Skin epidermis (tissue), 12 donors: ENCODE data around the gene BBS9.
"Not testable (repeated sequence)": the region's sequence is repeated elsewhere in the genome, so short reads cannot be mapped to it uniquely, and the experiment has no call there.

Experiments
- H3K27ac ChIP-seq, 21 experiments: fragments of 200-600 bp; sonication (generic) in 11 of 21; one replicate each; pipeline ENCODE4 v1.5.0; 2020; ENCODE audit warnings: mild to moderate bottlenecking in 3 of 21, inconsistent platforms in 2 of 21, moderate library complexity in 2 of 21
- H3K4me3 ChIP-seq, 7 experiments: fragments of 200-600 bp; sonication (generic) in 2 of 7; one replicate each; pipeline ENCODE4 v1.5.0; 2020; ENCODE audit warnings: inconsistent platforms in 2 of 7, mild to moderate bottlenecking in 2 of 7, moderate library complexity in 1 of 7

Gene BBS9

DNA sequence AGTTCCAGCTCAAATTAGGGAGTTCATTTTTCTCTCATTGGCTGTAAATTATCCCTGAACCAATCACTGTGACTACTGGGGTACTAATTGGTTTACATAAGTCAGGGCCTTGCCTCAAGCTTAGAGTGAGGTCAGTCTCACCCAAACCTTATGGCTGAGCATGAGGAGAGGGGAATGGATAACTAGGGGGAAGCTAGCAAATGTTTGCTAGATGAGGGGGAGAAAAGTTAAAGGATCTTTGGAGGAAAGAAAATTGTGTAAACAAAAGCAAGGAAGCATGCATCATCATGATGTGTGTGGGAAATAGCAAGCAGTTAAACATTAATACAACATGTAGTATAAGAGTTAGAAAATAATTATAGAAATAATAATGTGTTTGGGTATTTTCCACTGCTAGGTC lies 121.9 kb downstream of the BBS9 start:
- no peak overlapping the region for H3K4me3 ChIP-seq
- no peak overlapping the region for H3K27ac ChIP-seq

DNA sequence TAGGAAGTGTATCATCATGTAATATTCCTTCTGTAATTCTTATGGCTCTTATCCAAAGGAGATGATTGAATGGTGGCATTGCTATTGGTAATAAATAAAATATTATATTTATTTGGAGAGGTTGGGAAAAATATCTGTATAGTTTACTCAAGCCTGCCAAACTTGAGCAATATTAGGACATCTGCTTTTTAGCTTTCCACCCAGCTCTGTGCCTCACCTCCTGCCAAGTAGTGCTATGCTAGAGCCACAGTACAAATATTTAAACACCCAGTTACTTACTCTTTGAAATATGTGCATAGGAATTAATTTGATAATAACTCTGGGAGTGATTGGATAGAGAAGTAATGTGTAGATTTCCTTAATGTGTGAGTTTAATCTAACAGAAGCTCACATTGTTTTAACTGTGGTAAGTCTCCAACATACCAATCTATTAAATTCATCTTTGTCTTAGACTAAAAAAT lies 129.2 kb downstream of the BBS9 start:
- Histone ChIP-seq H3K27ac (no peak overlapping the region), H3K4me3 (no peak overlapping the region)

DNA sequence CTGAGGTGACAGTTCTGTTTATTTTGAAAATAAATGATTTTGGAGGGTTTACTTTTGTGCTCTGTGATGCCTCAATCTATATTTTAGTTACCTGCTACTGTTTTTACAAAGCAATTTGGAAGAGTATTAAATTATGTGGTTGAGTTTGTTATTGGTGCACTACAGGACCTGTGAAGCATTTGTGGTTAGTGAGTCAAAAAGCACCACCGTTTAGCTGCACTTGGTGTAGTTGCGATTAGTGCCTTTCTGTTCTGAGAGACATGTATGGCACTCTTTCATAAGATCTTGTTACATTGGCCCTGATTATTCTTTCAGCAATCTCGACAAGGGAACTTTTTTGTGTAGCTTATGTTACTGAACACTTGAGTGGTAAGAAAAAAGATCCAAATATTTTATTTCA lies 132.2 kb downstream of the BBS9 start:
- Histone ChIP-seq H3K4me3 (no peak overlapping the region), H3K27ac (no peak overlapping the region)

DNA sequence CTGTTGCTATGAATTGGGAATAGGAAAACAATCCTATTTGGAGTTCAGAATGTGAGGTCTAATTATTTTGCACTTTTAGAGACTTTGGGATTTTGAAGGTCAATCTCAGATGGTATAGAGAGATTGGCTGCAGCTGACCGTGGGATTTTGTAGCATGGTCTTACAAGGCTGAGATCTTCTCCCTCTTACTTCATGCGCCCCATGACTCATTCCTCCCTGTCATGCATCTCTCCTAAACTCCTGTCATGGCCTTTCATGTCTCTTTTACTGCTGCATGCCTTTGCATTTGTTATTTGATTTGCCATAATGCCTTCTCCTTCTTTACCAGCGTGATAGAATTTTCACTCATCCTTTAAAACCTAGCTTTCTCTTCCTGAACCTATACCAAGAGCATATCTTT lies 133.1 kb downstream of the BBS9 start:
- H3K27ac ChIP-seq: no peak overlapping the region
- H3K4me3 ChIP-seq: no peak overlapping the region

DNA sequence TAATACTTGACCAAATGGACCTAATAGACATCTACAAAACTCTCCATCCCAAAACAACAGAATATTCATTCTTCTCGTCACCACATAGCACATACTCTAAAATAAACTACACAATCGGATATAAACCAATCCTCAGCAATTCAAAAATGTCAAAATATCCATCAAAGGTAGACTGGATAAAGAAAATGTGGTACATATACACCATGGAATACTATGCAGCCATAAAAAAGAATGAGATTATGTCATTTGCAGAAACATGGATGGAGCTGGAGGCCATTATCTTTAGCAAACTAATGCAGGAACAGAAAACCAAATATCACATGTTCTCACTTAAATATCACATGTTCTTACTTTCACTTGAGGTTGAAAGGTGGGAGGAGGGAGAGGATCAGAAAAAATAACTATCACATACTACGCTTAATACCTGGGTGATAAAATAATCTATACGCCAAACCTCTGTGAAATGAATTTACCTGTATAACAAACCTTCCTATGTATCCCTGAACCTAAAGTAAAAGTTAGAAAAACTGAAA lies 142.5 kb downstream of the BBS9 start:
- not testable (repeated sequence) for H3K27ac ChIP-seq, H3K4me3 ChIP-seq

DNA sequence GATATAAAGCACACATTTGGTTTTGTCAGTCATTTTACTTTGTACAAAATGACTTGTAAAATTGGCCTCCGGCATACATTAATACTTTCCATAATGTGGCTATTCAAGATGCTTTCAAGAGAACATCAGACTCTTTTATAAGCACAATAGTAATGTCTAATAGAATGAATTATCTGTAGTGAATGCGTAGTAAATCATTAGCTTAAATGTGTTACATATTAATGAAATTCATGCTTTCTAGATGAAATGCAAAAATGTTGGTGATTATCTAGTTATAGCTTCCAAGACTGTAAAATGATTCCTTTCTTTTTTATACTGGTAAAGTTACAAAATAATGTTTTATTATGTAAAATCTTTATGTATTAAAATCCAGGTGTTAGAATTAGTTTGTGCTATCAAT lies 144.0 kb downstream of the BBS9 start:
- Histone ChIP-seq H3K27ac (no peak overlapping the region), H3K4me3 (no peak overlapping the region)

DNA sequence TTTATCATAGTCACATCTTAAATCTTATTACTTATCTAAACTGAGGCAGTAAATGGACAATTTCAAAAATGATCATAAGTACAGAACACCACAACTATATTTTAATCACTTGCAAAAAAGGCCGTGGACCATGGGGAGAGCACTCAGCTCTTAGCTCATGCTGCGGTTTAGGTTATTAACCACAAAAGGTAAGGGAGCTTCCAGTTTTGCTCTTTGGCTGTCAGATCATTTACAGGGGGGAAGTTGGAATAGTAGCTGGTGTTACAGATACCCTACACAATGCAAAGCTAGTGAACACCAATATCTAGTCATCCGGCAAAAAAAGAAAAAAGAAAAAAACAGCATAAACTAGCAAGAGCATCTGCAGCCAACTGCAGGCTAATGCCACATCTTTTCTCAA lies 147.0 kb downstream of the BBS9 start:
- H3K27ac ChIP-seq: no peak overlapping the region
- no peak overlapping the region for H3K4me3 ChIP-seq

DNA sequence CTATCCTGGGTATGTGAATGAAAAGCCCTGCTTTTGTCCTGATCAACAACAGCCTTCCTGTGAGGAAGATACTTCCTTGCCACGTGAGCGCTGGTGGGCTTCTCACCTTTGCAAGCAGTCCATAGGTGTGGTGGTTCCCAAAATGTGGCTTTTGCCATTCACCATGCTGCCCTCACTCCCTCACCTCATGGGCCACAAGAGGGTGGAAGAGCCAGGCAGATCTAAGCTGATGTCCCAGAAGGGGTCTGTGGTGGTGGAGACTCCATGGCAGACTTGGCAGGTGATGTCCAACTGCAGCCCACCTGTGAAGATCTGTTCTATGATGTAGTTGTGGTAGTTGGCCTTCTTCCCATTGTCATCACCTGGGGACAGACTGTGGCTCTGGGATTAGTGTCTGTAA lies 147.4 kb downstream of the BBS9 start:
- H3K4me3 ChIP-seq: no peak overlapping the region
- H3K27ac ChIP-seq: no peak overlapping the region

DNA sequence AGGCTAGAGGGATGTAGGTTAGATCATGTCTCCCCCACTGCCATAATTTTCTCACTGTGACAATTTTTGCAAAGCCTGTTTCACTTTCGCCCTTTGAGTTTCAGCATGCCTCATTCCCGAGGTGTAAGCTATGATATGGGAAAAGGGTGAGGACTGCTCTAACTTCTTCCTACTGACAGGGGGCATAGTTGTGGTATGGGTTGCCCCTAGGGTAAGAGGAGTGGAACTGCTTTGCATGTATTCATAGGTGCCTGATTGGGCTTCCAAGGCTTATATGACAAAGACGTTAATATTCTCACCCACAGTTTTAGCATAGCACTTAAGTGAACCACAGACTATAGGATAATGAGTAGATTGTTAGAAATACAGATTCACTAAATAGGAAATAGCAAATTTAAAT lies 148.7 kb downstream of the BBS9 start:
- no peak overlapping the region for H3K4me3 ChIP-seq

DNA sequence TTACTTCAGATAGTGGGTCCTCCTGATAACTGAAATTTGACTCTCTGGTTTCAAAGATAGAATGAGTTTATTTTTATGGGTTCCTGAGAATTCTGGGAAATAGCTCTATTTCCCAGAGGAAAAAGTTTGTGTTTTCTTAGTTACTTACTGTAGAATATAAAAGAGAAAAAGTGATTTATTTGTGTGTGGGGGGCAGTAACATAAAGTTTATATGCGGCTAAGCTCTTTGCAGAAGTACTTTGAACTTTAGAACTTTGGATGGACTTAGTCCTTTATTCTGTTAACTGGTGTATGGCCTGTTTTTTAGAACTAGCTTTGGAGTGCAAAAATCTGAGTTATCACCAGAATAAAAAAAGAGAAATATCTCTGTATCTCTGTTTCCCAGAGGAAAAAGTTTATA lies 157.1 kb downstream of the BBS9 start:
- H3K27ac ChIP-seq: no peak overlapping the region
- H3K4me3 ChIP-seq: no peak overlapping the region

More for the DNA sequence above, 148.7 kb downstream of the BBS9 start:
- no peak overlapping the region for H3K27ac ChIP-seq

DNA sequence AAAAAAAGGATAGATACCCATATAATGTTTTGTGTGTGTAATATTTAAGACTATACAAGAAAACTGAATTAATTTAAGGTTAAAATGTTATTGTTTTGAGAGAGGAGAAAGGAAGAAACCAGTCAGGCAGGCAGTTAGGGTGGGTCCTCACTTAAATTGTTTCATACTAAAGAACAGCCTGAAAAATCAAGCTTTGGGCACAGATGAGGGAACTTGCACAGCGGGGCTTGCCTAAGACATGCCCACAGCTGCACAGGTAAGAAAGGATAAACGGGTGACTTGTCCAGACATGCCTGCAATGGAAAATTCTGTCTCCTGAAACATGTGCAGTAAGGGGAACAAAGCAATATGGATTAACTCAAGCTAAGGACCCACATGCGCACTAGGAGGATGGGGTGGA lies 158.4 kb downstream of the BBS9 start:
- no peak overlapping the region for H3K4me3 ChIP-seq
- H3K27ac ChIP-seq: no peak overlapping the region

DNA sequence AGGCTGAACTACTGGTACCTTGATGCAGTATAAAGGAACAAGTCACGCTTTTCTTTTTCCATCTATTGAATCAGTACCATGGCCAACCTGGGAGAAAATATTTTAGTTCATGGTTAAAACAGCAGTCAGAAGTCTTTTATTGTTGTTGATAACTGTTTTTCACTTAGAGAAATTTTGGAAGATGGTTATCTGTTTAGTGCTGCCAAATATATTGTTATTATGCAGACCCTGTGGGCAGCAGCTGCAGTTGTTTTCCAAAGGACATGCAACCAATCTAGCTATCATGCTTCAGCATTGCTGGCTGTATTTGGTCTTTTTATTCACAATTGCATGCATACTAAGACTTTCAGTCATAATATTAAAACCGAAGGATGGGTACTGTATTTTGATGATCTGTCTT lies 169.5 kb downstream of the BBS9 start:
- no peak overlapping the region for H3K4me3 ChIP-seq
- H3K27ac ChIP-seq: no peak overlapping the region

DNA sequence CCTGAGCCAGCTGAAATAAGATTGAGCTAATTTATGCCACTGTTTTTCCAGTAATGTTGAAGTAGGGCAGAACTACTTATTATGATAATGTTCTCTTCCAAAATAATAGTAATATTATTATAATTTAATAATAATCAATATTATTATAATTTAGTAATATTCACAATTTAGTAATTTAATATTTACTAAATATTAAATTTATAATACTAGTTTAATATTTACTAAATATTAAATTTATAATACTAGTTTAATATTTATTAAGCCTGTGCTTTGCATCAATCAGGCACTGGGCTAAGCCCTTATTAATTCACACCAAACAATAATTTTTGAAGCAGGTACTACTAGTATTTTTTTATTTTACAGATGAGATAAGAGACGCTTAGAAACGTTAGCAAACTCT lies 170.1 kb downstream of the BBS9 start:
- no peak overlapping the region for H3K4me3 ChIP-seq
- H3K27ac ChIP-seq: no peak overlapping the region

DNA sequence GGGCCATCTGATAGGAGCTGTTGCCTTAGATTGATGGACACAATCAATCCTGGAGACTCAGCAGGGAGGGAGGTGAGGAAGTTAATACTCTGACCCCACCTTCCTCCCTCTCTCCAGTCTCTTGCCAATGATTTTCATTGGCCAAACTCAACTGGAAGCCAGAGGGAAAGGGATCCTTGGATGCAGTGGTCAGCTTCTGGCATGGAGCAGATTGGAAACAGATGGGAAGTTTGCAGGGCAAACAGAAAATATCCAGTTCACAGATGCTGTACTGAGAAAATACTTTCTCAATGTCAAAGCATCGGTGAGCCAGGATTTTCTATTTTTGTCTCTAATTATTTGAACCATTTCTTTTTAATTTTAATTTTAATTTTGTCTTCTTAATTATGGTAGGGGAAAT lies 170.8 kb downstream of the BBS9 start:
- Histone ChIP-seq H3K4me3 (no peak overlapping the region), H3K27ac (no peak overlapping the region)

DNA sequence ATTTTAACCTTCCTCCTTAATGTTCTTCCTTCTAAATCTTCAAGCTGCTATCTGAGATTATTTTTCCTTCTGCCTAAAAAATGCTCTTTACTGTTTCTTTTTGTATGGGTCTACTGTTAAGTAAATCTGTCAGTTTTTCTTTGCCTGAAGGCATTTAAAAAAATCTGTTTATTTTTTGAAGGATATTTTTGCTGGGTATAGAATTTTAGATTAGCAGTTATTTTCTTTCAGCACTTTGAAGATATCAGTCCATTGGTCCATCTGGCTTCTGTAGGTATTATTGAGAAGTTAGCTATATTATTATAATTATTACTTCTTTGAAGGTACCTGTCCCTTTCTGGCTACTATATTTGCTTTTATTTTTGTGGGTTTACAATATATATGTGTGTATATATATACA lies 171.4 kb downstream of the BBS9 start:
- H3K4me3 ChIP-seq: no peak overlapping the region
- H3K27ac ChIP-seq: no peak overlapping the region

DNA sequence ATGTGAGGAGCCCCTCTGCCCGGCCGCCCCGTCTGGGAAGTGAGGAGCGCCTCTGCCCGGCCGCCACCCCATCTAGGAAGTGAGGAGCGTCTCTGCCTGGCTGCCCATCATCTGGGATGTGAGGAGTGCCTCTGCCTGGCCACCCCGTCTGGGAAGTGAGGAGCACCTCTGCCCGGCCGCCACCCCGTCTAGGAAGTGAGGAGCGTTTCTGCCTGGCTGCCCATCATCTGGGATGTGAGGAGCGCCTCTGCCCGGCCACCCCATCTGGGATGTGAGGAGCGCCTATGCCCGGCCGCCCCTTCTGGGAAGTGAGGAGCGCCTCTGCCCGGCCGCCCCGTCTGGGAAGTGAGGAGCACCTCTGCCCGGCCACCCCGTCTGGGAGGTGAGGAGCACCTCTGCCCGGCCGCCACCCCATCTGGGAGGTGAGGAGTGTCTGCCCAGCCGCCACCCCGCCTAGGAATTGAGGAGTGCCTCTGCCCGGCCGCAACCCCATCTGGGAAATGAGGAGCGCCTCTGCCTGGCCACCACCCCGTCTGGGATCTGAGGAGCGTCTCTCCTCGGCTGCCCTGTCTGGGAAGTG lies 174.7 kb downstream of the BBS9 start:
- H3K4me3 ChIP-seq, H3K27ac ChIP-seq: not testable (repeated sequence)

DNA sequence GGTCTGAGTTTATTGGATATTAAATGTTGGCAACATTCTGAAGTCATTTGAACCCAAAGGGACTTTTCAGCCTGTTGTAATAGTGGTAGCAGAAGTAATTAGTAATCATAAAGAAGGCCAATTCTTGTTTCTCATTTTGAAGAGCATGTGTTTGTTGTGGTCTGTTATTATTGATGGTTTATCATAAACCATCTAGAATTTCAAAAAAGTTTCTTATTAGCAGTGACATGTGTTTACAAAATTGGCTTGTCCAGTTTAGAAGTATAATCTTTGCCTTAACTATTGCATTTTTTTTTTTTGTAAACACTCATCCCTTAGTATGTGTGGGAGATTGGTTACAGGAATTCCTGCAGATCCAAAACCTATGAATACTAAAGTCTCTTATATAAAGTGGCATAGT lies 177.8 kb downstream of the BBS9 start:
- H3K27ac ChIP-seq: no peak overlapping the region

DNA sequence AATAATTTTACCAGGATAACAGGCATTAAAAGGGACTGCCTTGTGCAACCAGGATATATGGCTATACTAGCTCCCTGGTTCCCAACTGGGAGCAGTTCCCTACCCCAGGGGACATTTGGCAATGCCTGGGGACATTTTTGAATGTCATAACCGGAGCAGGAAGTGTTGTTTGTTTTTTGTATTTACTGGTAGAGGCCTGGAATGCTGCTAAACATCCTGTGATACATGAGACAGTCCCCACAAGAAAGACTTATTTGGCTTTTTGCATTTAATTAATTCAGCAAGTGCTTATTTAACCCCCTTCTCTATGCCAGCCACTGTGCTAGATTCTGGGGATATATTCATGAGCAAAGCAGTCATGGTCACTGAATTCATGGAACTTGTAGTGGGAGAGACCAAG lies 181.2 kb downstream of the BBS9 start:
- no peak overlapping the region for H3K27ac ChIP-seq
- H3K4me3 ChIP-seq: no peak overlapping the region

More for the DNA sequence above, 177.8 kb downstream of the BBS9 start:
- no peak overlapping the region for H3K4me3 ChIP-seq

DNA sequence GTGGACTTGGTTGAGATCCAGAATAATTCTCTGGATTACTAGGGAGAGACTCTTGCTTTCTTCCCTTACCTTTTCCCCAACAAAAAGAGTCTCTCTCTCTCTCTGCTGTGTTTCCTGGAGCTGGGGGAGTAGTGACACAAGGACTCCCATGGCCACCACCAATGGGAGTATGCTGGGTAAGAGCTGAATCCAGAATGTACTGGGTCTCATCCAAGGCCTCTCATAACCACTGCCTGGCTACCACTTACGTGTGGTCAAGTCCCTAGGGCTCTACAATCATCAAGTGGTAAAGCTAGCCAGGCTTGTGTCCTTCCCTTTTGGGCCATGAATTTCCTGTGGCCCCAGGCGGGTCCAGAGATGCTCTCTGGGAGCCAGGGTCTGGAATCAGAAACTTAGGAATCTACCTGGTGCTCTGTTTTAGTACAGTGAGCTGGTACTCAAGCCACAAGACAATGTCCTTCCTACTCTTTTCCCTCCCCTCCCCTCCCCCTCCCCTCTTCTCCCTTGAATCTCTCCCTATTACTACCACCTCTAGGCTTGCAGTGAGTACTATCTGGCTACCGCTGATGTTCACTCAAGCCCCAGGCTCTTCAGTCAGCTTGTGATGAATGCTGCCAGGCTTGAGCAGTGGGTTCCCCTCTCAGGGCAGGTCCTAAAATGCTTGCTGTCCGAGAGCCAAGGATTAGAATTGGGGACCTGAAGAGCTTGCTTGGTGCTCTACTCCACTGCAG lies 196.6 kb downstream of the BBS9 start:
- no peak overlapping the region for H3K4me3 ChIP-seq
- no peak overlapping the region for H3K27ac ChIP-seq

DNA sequence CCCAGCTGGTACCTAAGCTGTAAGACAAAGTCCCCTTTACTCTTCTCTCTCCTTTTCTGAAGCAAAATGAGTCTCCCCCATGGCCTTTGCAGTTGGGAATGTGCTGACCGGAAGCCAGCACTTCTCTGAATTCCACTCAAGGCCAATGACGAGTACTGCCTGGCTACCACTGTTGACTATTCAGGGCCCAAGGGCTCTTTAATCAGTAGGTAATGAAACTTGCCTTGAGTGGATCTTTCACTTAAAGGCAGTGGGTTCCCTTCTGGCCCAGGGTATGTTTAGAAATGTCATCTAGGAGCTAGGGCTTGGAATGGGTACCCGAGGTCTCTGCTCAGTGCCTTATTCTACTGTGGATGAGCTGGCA lies 197.1 kb downstream of the BBS9 start:
- H3K27ac ChIP-seq: no peak overlapping the region
- H3K4me3 ChIP-seq: no peak overlapping the region

DNA sequence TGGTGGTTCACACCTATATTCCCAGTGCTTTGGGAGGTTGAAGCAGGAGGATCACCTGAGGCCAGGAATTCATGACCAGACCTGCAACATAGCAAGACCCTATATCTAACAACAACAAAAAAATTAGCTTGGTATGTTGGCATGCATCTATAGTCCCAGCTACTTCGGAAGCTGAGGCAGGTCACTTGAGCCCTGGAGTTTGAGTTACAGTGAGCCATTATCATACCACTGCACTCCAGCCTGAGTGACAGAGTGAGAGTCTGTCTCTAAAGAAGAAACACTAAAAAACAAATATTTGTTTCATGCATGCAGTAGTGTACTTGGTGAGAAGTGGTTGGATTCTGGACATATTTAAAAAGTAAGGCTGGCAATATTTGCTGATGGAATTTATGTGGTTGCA lies 198.1 kb downstream of the BBS9 start:
- Histone ChIP-seq H3K27ac (no peak overlapping the region), H3K4me3 (no peak overlapping the region)

DNA sequence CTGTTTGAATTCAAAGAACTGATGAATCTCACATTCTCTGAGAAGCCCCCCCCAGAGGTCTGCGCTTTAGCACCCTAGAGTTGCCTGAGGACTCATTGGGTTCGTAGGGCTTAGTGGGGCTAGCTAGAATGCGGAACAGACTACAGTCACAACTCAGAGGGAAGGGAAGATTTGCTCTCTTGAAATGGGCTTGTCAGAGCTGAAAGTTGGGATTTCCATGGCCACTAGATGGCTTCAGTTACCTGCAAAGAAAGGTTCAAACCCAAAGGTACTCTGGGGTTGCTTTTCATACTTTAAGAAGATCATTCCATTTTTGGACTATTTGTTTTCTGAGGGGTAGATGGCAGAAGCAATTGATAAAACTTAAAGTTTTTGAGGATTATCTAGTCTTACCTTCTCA lies 205.0 kb downstream of the BBS9 start:
- no peak overlapping the region for H3K4me3 ChIP-seq
- H3K27ac ChIP-seq: no peak overlapping the region
